NCI-H2196 treated with DMSO at 0.1 percent for 48 hours (cell line): Measurements from ENCODE around the gene MXD3.
"Not testable (repeated sequence)": the region's sequence is repeated elsewhere in the genome, so short reads cannot be mapped to it uniquely, and the experiment has no call there.

ENCODE experiments used
- DNase-seq: peaks from one replicate; lab custom pipeline; 2025; ENCODE audit not compliant: unreplicated experiment; lab: John Stamatoyannopoulos, UW

The MXD3 gene

DNA sequence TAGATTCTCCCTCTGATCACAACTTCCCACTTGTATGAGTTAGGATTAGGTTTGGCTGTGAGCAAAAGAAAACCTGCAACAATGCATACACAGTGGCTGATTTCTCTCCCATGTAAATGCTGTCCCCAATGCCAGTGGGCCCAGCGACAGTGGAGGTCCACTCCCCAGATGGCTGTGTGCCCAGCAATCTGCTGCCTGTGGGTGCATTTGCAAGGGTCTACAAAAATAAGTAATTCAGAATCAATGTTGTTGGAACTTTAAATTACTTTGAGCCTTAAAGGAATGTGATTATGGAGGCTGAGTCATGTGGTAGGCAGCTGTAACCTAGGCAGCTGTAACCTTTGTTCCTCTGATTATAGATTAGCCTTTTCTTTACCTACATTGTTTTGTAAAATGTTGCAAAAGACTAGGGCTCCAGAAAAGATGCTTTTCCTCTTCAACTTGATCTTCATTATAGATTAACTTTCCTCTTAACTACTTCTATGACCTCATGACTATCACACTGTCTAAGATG lies 14.2 kb upstream of the MXD3 start:
- DNase-seq = no peak

DNA sequence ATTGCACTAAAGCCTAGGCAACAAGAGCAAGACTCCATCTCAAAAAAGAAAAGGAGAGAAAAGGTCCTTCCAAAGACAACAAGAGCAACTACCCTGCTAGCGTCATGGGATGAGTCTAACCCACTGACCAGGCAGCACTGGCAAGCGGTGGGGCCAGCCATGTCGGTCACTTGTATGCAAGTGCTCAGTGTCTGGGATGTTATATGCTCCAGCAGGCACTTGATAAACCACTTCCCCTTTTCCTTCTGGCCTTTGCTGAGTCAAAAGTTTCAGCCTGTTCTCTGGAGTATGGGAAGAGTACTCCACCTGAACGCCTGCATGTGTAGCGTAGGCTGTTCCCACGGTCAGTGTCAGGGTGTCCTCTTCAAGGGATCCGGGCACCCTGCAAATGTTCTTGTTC lies 9.2 kb upstream of the MXD3 start:
- DNase-seq = no peak

DNA sequence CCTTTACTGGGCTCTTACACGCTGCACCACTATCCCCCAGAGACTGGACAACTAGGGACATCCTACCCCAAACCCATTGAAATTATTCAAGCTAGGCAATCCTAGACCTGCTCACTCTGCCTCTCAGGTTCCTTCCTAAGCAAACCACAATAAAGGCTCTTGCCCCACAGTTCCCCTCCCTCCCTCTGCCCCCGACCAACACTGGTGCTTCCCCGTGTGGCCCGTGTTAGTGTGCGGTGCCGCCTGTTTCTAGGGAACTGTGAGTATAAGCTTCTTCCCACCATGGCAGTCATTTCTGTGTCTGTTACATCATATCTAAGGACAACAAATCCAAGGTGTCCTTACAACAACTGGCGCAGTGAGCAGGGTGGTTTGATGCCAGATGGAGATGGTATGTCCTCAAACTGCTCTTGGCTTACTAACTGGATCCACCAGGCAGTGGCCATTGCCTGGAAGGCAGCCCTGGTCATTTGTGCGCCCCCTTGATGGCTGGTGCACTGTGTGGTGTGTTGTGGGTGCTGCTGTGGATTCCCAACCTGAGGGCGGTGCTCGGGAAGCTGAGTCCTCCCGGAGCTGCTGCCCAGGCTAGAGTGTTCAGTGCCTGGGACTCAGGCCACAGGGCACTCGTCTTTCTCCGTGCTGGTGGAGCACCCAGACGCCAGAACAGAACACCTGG lies 8.4 kb upstream of the MXD3 start:
- no peak for DNase-seq

DNA sequence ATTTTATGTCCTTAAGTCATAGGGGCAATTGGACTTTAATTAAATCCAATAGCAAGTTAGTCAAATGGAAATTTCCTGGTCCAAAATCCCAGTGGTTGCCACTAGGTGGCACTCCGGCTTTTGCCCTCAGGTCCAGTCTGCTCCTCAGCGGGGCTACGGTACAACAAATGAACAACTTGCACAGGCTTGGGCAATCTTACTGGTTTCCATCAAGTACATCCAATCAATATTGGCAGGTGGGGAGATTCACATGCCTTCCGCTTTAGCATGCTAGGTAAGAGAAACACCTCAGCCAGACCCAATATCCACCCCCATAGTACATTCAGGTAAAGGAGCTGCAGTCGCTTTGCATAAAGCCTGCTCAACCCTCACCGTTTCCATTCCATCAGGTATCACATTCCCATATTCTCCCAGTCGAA lies 6.3 kb upstream of the MXD3 start:
- peak; percentile 57 for DNase-seq

DNA sequence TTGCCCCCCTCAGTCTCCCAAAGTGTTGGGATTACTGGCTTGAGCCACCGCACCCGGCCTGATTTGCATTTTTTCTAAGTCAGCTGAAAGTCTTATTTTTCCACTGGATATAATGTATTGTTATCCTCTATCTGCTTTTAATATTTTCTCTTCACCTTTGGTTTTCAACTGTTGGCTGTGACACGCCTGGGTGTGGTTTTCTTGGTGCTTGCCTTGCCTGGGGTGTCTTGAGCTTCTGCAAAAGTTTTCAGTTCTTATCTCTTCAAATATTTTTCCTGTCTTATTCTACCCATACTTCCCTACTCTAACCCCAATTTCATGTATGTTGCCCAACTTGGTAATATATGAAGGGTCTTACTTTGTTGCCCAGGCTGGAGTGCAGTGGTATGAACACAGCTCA lies 4.3 kb upstream of the MXD3 start:
- DNase-seq = no peak

DNA sequence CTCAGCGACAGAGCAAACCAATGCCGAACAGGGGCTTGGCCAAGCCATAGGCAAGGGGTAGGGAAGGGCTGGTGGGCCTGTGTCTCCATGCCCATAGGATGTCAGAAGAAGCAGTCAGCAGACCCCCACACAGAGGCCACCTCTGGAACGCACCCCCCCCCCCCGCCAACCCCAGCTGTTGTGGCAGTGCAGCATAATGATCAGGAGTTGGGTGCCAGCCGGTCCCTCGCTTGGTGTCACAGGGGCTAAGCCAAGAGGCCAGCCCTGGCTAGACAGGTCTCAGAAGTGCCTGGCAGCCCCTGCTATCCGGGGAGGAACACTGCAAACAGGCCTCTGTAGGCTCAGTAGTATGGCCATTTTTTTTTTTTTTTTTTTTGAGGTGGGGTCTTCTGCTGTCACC lies 3.7 kb upstream of the MXD3 start:
- no peak for DNase-seq

DNA sequence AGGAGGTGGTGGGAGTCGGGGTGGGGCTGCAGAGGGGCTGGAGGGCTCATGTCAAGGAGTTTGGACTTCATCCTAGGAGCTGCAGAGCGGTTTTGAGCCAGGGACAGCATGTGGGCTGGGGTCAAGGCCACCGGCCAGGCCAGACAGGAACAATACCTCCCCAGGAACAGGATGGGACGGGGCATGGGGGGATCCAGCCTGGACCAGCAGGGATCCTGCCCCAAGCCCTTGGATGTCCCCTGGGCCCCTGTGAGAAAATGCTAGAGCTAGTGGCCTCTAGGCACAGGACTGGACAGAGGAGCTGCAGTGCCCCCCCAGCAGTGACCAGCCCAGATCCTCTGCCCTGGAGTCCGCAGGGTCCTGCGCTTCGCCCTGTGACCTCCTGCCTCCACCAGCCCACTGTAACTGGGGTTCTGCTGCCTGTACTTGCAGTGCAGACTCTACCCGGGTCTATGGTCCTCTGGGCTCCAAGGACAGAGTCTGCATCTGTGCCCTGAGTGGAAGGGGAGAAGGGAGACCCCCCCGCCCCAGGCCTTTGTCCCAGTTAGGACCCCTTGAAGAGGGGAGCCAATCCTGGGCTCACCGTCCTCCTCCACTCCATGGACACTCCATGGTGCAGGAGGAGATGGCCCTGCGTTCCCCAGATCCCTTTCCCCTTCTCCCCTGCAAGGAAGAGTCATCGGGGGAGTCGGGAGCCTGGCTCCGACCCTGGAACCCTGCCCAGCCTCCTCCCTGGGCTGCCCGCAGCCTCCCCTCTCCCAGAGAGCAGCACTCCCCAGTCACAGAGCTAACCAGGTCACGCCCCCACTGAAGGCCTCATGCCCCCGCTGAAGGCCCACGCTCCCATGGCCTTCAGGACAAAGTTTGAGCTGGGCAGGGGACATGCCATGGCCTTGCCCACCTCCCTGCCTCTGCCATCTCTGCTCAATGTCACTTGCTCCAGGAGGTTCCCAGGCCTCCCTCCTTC lies 3.0 kb upstream of the MXD3 start:
- DNase-seq = no peak

DNA sequence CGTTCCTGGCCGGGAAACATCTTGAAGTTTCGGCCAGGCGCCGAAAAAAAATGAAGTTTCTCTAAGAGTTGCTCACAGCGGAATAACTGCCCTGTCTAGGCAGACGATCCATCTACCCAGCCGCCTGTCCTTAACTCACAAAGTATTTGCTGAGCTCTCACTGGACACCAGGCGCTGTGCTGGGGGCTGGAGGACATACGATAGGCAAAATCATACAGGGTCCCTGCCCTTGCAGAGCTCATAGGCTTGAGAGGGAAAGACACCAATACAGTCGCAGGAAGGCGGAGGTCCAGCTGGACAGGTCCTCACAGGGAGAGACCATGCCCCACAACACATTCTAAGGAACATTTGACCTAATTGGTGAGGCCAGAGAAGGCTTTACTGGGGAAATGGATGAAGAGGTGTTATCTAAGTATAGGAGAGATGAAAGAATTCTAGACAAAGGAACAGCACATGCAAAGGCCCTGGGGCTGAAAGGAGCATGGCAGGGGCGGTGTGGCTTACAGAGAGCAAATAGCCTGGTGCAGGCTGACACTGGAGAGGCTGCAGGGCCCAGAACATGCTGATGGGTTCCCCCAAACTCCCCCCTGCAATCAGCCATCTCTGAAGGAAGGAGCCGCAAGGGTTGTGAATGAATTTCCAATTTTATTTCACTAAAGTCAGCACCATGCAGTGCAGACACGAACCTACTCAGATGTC lies 2.0 kb upstream of the MXD3 start:
- DNase-seq = no peak

DNA sequence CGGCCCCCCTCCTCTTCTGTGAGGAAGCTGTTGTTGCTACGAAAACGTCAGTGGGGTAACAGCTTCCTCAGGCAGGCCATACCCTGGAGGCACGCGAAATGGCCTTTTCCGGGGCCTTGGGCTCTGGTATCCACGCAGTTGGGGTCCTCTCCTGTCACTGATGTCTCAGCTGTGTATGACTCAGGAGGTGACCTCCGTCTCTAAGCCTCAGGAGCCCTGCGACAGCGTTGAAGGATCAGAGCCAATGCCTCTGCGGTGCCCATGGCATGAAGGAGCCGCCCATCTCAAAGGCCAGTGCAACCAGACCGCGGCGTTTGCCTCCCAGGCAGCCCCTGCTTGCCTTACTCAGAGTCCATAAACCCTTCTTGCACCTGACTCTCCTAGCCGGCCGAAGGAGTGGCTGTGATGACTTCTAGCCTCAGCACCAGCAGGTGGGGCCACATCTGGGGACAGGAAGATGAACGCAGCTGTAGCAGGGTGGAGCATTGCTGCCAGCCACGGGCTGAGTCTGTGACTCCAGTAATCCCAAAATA lies 1.0 kb upstream of the MXD3 start:
- no peak for DNase-seq

DNA sequence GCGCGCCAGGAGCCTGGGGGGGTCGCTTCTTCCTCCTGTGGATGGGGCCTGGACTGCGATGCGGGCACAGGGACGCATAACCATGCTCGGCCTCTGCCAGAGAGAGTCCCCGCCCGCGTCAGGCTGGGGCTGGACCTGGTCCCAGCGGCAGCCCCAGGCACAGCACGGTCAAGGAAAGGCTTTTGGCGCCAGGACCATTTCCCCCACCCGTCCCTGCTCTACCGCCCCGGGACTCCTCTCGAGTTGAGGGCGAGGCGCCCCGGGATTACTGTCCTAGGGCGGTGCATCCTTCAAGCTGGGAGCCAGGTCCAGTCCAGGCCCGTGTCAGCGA lies 341 bp downstream of the MXD3 start:
- DNase-seq = no peak

DNA sequence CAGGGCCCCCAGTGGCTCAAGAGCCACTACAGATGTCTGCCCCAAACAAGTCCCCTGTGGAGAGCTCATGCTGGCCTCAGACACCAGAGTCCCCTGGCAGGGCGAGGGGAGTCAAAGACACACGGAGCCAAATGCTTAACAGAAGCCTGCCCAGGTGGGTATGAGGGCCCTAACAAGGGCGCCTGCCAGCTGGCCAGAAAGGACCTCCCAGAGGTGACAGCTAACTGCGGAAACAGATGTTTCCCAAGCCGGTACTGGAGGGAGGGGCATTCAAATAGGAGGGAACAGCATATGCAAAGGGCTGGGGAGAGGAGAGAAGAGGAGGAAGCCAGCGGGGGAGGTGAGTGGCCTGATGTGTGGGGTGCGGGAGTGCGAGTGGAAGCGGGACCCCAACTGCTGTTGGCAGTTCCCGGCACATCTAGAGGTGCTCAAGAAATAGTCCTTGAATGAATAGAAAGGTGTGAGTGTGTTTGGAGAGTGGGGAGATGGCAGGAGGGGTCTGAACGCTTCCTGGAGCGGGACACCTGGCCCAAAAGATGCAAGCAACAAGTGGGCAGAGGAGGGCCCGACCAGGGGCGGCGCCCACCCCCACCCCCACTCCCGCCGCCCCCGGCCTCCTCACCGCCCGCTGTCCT lies 824 bp downstream of the MXD3 start:
- no peak for DNase-seq

DNA sequence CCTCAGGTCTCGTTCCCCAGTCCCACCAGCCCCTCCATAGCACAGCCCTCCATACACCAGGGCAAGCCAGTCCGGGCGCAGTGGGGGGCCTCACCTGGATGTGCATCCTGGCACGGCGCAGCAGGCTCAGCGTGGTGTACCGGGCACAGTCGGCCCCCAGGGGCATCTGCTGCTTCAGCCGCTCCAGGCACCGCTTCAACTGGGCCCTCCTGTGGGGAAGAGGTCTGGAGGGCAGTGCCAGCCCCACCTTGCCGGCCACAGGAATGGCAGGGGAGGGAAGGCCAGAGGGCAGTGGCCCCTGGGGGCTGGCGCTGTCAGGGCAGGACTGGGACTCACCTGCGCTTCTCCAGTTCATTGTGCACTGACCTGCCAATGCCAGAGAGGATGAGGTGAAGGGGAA lies 1.4 kb downstream of the MXD3 start:
- no peak for DNase-seq

DNA sequence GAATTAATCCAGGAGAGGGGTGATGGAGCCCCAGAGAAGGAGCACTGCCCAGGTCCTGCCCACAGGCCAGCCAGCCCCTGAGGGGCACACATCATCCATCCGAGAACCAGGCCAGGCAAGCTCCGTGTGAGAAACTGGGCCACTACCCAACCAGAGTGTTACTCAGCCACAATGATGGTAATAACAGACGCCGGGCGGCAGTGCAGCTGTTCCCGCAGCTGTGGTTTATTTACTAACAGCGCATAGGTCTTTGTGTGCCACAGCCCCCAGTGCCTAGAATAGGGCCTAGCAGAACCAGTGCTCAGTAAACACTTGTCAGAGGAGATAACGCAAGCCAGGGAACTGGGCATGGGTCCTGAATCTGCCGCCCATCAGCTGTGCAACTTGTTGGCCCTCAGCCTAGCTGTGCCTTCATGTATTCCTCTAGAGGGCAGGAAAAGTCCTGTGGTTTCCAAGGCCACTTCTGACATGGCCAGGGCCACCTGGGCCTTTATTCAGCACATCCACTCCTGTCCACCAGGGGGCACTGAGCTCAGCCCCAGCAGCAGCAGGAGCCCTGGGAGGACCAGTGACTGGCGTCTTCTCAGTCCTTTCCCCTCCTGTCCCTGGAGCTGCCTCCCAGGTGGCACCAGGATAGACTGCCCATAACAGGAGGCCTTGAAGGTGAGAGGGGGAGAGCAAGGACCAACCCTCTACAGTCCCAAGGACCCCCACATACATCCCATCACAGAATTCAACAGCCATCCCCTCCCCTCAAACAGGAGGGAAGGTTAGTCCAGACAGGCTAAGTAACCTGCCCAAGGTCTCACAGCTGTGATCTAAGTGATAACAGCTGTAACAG lies 2.1 kb downstream of the MXD3 start:
- DNase-seq = peak; percentile 38

DNA sequence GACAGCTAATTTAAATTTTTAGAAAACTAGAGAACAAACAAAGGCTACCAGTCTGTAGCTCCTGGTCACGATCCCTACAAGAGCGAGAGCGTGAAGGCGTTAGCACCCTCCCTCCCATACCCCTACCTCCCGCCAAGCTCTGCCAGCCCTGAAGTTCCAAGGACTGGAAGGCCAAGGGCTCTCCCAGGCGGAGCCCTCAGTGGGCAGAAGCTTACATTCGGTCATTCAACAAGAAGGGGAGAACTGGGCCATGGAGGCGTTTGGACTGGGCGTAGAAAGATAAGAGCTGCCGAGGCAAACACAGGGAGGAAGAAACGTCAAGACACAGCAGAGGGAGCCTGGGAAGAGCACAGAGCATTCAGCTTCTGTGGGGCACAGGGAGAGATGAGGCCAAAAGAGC lies 3.0 kb downstream of the MXD3 start:
- no peak for DNase-seq

DNA sequence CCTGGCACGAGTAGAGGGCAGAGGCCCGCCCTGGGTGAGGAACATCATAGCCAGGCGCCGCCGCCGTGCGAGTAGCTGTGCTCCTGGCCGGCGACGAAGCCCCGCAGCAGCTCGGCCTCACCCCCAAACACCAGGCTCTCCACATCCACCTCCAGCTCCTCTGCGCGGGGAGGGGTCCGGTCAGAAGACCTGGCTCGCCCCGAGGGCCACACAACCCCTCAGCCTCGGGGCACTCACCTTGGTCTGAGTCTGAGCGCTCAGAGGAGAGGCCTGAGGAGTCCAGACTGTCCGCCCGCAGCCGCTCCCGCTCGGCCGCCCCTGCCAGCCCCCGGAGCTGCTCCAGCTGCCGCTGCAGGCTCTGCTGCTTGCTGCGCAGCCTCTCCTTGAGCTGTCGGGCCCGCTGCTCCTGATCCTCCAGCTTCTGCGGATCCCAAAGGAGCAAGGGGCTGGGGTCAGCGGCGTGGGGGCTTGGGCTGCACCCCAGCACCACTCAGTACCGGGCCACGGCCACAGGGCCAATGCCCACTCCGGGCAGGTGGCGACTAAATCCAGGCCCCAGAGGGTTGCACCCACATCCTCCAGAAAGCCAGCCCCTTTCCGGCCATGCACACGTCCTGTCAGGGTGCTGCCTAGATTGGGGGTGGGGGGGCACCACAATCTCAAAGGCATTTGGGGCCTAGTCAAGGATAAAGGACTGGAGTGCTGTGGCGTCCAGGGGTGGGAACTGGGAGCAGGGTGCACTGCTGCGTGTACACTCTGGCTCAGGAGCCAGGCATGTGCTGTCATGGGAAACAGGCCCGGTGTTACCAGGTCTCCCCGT lies 3.9 kb downstream of the MXD3 start:
- no peak for DNase-seq

DNA sequence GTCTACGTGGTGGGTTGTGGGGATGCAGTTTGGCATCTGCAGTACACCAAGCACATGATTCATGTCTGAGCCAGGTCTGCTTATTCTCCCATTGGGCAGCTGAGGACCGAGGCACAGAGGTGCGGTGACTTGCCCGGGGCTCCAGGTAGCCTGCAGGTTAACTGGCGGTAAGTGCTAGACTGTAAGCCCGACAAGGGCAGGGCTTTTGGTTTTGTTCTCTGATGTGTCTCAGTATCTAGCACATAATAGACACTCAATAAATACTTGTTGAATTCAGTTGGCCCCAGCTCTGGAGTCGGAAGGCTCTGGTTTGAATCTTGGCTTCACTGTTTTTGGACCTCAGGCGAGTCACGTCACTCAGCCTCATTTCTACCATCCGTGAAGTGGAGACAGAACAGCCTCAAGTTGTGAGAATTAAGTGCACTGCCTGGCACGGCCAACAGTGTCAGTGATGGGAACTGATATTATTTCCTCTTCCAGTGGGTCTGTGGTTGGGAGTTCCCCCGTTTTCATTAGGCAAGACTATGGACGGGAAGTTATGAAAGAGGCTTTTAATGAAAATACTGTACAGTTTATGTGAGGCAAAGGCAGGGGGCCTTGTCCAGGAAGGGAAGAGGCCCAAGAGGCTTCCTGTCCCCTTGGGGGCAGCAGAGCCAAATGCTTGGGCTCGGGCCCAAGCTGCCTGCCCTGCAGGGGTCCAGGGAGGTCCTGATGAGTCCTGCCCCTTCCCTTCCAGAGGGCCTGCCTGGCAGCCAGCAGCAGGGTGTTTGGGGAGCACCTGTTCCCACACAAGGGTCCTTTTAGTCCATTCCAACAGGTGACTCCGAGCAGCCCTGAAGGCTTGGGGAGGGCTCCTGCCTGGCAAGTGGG lies 4.8 kb downstream of the MXD3 start:
- DNase-seq = no peak

DNA sequence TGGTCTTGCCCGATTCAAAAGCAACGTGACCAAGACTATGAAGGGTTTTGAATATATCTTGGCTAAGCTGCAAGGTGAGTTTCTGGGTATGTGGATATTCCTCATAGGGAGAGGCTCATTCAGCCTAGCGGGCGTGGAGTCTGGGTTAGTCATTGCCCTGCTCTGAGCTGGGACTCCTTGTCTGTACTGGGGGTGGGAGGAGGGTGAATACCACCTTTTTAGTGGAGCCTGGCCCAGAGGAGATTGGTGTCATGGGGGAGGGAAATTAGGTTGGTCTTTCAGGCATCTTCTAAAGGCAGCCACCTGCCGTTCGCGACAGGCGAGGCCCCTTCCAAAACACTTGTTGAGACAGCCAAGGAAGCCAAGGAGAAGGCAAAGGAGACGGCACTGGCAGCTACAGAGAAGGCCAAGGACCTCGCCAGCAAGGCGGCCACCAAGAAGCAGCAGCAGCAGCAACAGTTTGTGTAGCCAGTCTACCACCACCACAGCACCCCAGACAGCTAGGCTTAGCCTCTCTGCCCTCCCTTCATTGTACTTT lies 5.5 kb downstream of the MXD3 start:
- DNase-seq = not testable (repeated sequence)
